Ishikawa (cell line): Measurements from ENCODE around the gene NOP53.

Experiments
- CEBPB ChIP-seq: IDR thresholded peaks from 2 replicates; pipeline ENCODE4 v1.6.1; 2012
- CREB1 ChIP-seq: IDR thresholded peaks from 2 replicates; pipeline ENCODE4 v1.6.1; 2012; ENCODE audit warnings: low read depth
- EGR1 ChIP-seq: IDR thresholded peaks from 2 replicates; pipeline ENCODE4 v1.6.1; 2012
- EP300 ChIP-seq: IDR thresholded peaks from 2 replicates; pipeline ENCODE4 v1.6.1; 2012; ENCODE audit warnings: borderline replicate concordance
- FOXM1 ChIP-seq: IDR thresholded peaks from 2 replicates; pipeline ENCODE4 v1.6.1; 2012; ENCODE audit warnings: low read depth, borderline replicate concordance
- MAX ChIP-seq: IDR thresholded peaks from 2 replicates; pipeline ENCODE4 v1.6.1; 2012
- NFIC ChIP-seq: IDR thresholded peaks from 2 replicates; pipeline ENCODE4 v1.6.1; 2012
- RAD21 ChIP-seq: IDR thresholded peaks from 2 replicates; pipeline ENCODE4 v1.6.1; 2012; ENCODE audit warnings: low read depth
- REST ChIP-seq: IDR thresholded peaks from 2 replicates; pipeline ENCODE4 v1.6.1; 2012; ENCODE audit warnings: low read depth, mild to moderate bottlenecking
- TAF1 ChIP-seq: IDR thresholded peaks from 2 replicates; pipeline ENCODE4 v1.6.1; 2012; ENCODE audit warnings: low read depth, mild to moderate bottlenecking
- TCF12 ChIP-seq: IDR thresholded peaks from 2 replicates; pipeline ENCODE4 v1.6.1; 2012; ENCODE audit warnings: low read depth
- TEAD4 ChIP-seq: IDR thresholded peaks from 2 replicates; pipeline ENCODE4 v1.6.1; 2012
- USF1 ChIP-seq: IDR thresholded peaks from 2 replicates; pipeline ENCODE4 v1.6.1; 2012
- YY1 ChIP-seq: IDR thresholded peaks from 2 replicates; pipeline ENCODE4 v1.6.1; 2012; ENCODE audit warnings: low read depth
- ZBTB7A ChIP-seq: IDR thresholded peaks from 2 replicates; pipeline ENCODE4 v1.6.1; 2012; ENCODE audit warnings: low read depth

The NOP53 gene

GRCh38 chr19:47730910-47731309 lies 14.4 kb upstream of the NOP53 start:
- no peak for TF ChIP-seq YY1
- TF ChIP-seq MAX, result no peak
- TF ChIP-seq EP300, result no peak
- TF ChIP-seq FOXM1, result no peak

GRCh38 chr19:47735131-47735530 lies 10.2 kb upstream of the NOP53 start:
- TF ChIP-seq TCF12, result no peak
- TF ChIP-seq TEAD4, result no peak
- TF ChIP-seq RAD21, result no peak
- no peak for TF ChIP-seq NFIC
- TF ChIP-seq CEBPB, result no peak
- no peak for TF ChIP-seq EGR1
- TF ChIP-seq REST, result no peak
- TF ChIP-seq EP300, result no peak
- TF ChIP-seq MAX, result no peak
- TF ChIP-seq YY1, result no peak
- no peak for TF ChIP-seq ZBTB7A
- no peak for TF ChIP-seq FOXM1
- TF ChIP-seq TAF1, result no peak
- TF ChIP-seq USF1, result no peak
- no peak for TF ChIP-seq CREB1

GRCh38 chr19:47740866-47741519 lies 4.4 kb upstream of the NOP53 start:
- no peak for TF ChIP-seq TCF12
- no peak for TF ChIP-seq CEBPB
- TF ChIP-seq EP300, result no peak
- TF ChIP-seq NFIC, result no peak
- TF ChIP-seq MAX, result no peak
- no peak for TF ChIP-seq FOXM1
- TF ChIP-seq TAF1, result no peak
- TF ChIP-seq RAD21, result no peak
- TF ChIP-seq USF1, result no peak
- no peak for TF ChIP-seq CREB1
- TF ChIP-seq ZBTB7A, result no peak
- TF ChIP-seq EGR1, result no peak
- no peak for TF ChIP-seq YY1
- TF ChIP-seq TEAD4, result no peak

GRCh38 chr19:47741544-47742140 lies 3.7 kb upstream of the NOP53 start:
- TF ChIP-seq NFIC (no peak), FOXM1 (no peak), CEBPB (no peak), EGR1 (no peak), TEAD4 (no peak), TCF12 (no peak), MAX (no peak), USF1 (no peak), ZBTB7A (no peak), RAD21 (no peak), TAF1 (no peak), EP300 (no peak), CREB1 (no peak), REST (no peak), YY1 (no peak)

GRCh38 chr19:47742634-47743033 lies 2.7 kb upstream of the NOP53 start:
- TF ChIP-seq FOXM1 (no peak), RAD21 (no peak), USF1 (no peak), REST (no peak), CEBPB (no peak), EGR1 (no peak), TEAD4 (no peak), TAF1 (no peak), MAX (no peak), TCF12 (no peak), YY1 (no peak), CREB1 (no peak), NFIC (no peak), EP300 (no peak), ZBTB7A (no peak)
